Left ventricle myocardium inferior (tissue), 1 donor: ENCODE data around the gene ULK2. TPM values are rescaled to one million over a fixed set of nuclear protein-coding genes. Genes with fewer than 3 reads are reported as not detected.

ENCODE experiments used
- DNase-seq: peaks from one replicate; pipeline ENCODE4 v3.0.0-alpha.2; 2020
- H3K27ac ChIP-seq: fragments of 200-600 bp; replicated peaks from 2 replicates; pipeline ENCODE4 v1.8.0; 2021
- H3K27me3 ChIP-seq: fragments of 200-600 bp; 2 replicates; pipeline ENCODE4 v1.8.0; 2021; ENCODE audit warnings: low read depth
- H3K36me3 ChIP-seq: fragments of 200-600 bp; 2 replicates; pipeline ENCODE4 v1.8.0; 2021
- H3K4me1 ChIP-seq: fragments of 200-600 bp; 2 replicates; pipeline ENCODE4 v1.8.0; 2021
- H3K4me3 ChIP-seq: fragments of 200-600 bp; 2 replicates; pipeline ENCODE4 v1.8.0; 2021; ENCODE audit warnings: mild to moderate bottlenecking, moderate library complexity
- H3K9me3 ChIP-seq: fragments of 200-600 bp; replicated peaks from 2 replicates; pipeline ENCODE4 v1.8.0; 2021
- CTCF ChIP-seq: fragments of 200-600 bp; IDR thresholded peaks from 2 replicates; pipeline ENCODE4 v1.8.0; 2021; ENCODE audit warnings: antibody characterized with exemption, mild to moderate bottlenecking, borderline replicate concordance
- intact Hi-C: fragments of 100-400 bp; cut with micrococcal nuclease; formaldehyde crosslinking; loops from one replicate; pipeline ENCODE4 v1.11.0; 2022
- total RNA-seq: library from RNA; stranded (reverse); fragmentation: NEBNext Ultra II Directional; extraction: Animal tissue kit (Norgen Biotek cat#: 25700); gene quantifications from one replicate; pipeline ENCODE4 v1.2.1, GENCODE V29; 2021
- donor health status: DM: no; HTN: yes; CAD: no; lungs with severe emphysema.

The ULK2 gene
- total RNA-seq, 1 donor from 2014 or later, result 19.1 TPM

- Histone ChIP-seq H3K36me3 (no peaks in the 10 kb centered on the region), H3K4me3 (no peak overlapping the region), H3K27ac (no peak overlapping the region), H3K9me3 (no peaks in the 10 kb centered on the region), H3K4me1 (peaks cover 3% of the 10 kb centered on the region), H3K27me3 (no peaks in the 10 kb centered on the region)
- TF ChIP-seq CTCF, result no peak
- no peak for DNase-seq
- intact Hi-C loops, result no loop called here
These were observed 128.2 kb downstream of the ULK2 start for GRCh38 chr17:19739241-19740201.

- no peaks in the 10 kb centered on the region for H3K4me1 ChIP-seq
- no peaks in the 10 kb centered on the region for H3K9me3 ChIP-seq
- no peaks in the 10 kb centered on the region for H3K27me3 ChIP-seq
- H3K36me3 ChIP-seq, result no peaks in the 10 kb centered on the region
- DNase-seq, result no peak
- H3K4me3 ChIP-seq, result no peak overlapping the region
- intact Hi-C loops, result no loop called here
- H3K27ac ChIP-seq, result no peak overlapping the region
- TF ChIP-seq CTCF, result no peak
These were observed 129.0 kb downstream of the ULK2 start for GRCh38 chr17:19738757-19739156.

GRCh38 chr17:19738073-19738449 lies 129.7 kb downstream of the ULK2 start:
- H3K27me3 ChIP-seq, result no peaks in the 10 kb centered on the region
- H3K9me3 ChIP-seq, result no peaks in the 10 kb centered on the region
- no peak for DNase-seq
- no peak overlapping the region for H3K27ac ChIP-seq
- intact Hi-C loops, result no loop called here
- no peak overlapping the region for H3K4me3 ChIP-seq
- H3K36me3 ChIP-seq, result no peaks in the 10 kb centered on the region
- no peak for TF ChIP-seq CTCF
- H3K4me1 ChIP-seq, result no peaks in the 10 kb centered on the region

- DNase-seq, result peak; percentile 11
- no peak overlapping the region for H3K27ac ChIP-seq
- TF ChIP-seq CTCF, result no peak
- no peaks in the 10 kb centered on the region for H3K27me3 ChIP-seq
- intact Hi-C loops, result no loop called here
- no peaks in the 10 kb centered on the region for H3K4me1 ChIP-seq
- H3K36me3 ChIP-seq, result no peaks in the 10 kb centered on the region
- no peak overlapping the region for H3K4me3 ChIP-seq
- H3K9me3 ChIP-seq, result no peaks in the 10 kb centered on the region
These were observed 130.2 kb downstream of the ULK2 start for GRCh38 chr17:19737305-19738072.

- no peak for TF ChIP-seq CTCF
- Histone ChIP-seq H3K4me1 (no peaks in the 10 kb centered on the region), H3K4me3 (no peak overlapping the region), H3K9me3 (no peaks in the 10 kb centered on the region), H3K36me3 (no peaks in the 10 kb centered on the region), H3K27me3 (no peaks in the 10 kb centered on the region), H3K27ac (no peak overlapping the region)
- peak; percentile 10 for DNase-seq
- intact Hi-C loops, result no loop called here
These were observed 131.7 kb downstream of the ULK2 start for GRCh38 chr17:19736071-19736470.
